Midbrain (tissue), 1 donor: ENCODE data around the gene PDIA4.
"Not testable (repeated sequence)": the region's sequence is repeated elsewhere in the genome, so short reads cannot be mapped to it uniquely, and the experiment has no call there.

Experiments
- DNase-seq: peaks from one replicate; lab custom pipeline; 2025; lab: John Stamatoyannopoulos, UW

Gene PDIA4

DNA sequence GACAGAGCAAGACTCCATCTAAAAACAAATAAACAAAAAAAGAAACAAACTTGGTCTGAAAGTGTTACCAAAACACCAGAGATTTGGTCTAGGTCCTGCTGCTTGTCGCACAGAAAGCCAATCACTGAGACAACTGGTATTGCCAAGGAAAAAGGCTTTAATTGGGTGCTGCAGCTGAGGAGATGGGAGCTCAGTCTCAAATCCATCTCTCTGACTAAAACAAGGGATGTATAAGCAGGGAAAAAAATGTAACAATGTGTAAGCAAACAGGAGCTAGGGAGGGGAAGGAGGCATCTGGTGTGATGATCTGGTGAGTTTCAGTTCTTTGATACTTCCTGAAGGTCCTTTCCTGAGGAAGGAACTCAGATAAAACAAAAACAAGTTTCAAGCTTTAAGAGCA, 8.4 kb upstream of the PDIA4 start:
- no peak for DNase-seq

DNA sequence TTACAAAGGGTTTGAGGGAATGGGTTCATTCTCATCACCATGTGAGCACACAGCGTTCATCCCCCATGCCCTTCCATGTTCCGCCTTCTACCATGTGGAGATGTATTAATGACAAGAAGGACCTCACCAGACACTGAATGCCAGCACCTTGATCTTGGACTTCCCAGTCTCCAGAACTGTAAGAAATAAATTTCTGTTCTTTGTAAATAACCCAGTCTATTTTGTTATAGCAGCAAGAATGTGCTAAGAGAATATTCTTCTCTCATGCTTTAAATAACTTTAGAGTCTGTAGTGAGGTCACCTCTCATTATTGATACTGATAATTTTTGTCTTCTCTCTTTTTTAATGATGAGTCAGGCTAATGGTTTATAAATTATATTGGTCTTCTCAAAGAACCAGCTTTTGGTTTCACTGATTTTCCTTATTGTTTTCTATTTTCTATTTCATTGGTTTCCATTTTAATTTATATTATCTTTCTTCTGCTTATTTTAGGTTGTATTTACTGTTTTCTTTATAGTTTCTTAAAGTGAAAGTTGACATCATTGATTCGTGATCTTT, 3.1 kb upstream of the PDIA4 start:
- no peak for DNase-seq

DNA sequence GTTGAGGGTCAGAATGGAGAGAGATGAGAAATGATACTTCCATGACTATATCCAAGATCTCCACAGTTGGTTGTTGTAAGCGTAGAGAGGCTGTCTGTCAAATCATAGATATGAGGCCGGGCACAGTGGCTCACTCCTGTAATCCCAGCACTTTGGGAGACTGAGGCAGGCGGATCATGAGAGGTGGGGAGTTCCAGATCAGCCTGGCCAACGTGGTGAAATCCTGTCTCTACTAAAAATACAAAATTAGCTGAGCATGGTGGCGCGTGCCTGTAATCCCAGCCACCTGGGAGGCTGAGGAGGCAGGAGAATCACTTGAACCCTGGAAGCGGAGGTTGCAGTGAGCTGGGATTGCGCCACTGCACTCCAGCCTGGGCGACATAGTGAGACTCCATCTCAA, 2.1 kb upstream of the PDIA4 start:
- not testable (repeated sequence) for DNase-seq

DNA sequence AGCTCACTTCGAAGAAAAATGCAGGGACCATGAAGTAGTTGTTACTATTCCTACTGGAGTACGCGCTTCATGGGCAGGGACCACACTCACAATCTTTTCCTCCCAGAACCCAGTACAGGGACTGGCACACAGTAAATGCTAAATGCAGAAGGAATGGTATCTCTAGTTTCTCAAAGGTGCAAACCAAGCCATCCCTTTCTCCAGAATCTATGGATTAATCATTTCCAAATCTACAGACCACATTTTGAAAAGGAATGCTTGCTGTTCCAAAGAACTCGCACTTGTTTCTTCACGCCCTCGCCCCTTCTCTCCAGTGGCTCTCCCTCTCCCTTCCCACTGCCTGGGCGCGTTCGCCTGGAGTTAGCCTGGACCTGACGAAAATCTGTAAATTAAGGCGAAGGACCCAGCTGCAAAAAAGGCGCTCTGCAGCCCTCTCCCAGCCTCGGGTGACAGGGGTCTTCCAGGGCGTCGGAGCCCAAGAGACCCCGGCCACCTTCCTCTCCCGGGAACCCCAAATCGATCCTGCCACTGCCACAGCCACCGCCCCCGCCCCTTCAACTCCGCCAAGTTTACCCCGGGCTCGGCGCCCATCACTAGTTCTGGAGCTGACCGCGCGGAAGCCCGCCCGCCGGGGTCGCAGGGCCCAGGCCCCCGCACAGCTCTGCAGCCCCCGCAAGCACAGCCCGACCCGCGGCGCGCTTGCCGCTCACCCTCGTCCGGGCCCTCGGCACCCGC, 527 bp downstream of the PDIA4 start:
- no peak for DNase-seq

DNA sequence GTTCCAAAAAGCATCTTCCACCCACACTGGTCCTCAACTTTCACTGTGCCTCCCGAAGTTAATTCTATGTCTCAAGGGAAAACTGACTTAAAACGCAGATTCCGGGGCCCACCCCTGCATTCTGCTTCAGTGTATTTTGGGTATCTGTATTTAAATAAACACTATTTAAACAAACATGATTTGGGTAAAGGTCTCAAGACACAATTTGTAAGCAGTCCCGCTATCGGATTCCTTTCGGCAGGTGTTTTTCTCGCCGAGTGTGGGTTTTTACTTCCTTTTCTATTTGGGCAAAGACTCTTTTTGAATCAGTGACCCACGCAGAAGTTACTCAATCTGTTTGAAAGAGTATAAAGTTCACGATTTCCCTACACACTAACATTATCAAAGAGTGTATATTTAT, 1.2 kb downstream of the PDIA4 start:
- DNase-seq, result no peak

DNA sequence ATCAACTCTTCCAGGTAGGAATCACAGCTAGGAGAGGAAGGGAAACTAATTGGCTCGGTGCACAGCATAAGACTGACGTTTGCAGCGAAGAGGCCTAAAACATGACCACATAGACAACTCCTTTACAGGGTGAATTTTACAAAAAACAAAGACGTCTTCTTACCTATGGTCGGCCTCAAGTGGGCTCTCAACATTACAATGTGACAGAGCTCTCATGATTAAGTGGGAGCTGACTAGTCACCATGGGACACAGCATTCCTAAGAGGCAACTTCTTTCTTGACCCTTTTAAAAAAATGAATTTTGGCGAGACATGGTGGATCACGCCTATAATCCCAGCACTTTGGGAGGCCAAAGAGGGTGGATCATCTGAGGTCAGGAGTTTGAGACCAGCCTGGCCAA, 4.6 kb downstream of the PDIA4 start:
- DNase-seq, result no peak

DNA sequence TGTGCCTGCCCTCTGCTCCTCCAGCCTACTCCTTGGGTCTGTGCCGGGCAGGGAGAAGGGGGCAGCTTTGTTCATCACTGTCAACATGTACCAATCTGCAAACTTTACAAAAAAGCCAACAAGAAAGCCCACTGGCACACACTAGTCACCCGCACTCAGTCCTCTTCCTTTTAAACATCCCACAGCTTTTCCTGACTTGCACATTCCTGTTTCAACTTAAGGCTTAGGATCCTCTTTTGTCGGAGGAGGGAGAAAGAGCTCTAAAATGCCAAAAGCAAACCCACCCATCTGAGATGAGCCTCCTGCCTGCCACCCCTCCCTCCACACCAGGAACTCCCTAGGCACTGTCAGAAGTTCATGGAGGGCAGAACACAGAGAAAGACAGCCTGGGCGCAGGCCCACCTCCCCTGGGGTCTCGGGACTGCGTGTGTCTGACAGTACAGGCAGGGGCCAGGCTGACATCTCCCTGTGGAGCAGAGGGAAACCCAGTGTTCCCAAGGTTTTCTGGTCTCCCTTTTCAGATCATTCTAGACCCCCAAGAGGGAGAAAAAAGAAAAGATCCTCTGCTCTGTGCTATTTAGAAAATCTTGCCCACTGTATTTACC, 5.4 kb downstream of the PDIA4 start:
- DNase-seq, result no peak

DNA sequence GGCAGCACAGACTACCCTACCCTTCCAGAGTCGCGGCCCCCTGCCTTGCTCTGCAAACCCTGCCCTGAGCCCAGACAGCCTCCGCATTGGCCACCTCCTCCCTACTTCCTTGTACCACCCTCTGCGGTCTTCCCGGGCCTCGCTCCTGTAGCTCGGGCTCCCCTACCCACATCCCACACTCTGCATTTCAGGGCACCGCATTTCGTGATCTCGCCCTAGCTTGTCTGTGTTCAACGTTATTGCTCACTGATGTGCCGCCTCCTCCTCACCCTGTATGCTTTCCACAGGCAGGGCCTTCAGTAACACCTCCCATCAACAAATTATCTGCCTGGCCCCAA, 6.6 kb downstream of the PDIA4 start:
- no peak for DNase-seq

DNA sequence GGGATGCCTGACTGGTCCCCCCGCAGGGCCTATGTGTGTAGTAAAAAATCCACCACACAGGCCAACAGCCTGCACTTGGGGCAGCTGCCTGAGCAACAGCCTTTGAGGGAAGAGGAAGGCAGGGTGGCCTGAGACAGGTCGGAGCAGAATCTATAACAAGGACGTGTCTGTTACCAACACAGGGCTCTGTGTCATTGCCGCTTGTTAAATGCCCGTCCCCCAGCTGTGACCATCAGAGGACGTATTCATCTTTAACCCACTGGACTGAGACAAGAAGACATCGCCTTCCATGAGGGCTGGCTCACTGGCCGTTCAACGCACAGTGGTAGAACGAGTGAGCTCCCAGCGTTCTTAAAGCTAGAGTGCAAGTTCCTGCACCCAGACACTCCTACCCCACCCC, 7.8 kb downstream of the PDIA4 start:
- DNase-seq, result peak; percentile 30

DNA sequence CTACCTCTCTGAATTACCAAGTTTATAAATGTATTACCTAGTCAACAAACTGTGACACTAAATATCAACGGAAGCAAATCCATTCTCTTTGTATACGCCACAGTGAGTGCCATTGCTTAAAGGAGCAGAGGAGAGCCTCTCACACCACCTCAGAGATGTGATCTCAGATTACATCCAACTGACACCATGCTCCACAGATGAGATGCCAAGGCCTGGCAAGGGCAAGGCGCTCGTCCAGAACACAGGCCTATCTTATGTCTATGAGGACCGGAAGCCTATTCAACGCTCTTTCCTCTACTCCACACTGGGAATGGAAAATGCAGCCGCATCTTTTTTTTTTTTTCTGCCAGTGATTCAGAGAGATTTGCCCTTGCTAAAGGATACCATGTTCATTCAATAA, 11.4 kb downstream of the PDIA4 start:
- DNase-seq, result no peak

DNA sequence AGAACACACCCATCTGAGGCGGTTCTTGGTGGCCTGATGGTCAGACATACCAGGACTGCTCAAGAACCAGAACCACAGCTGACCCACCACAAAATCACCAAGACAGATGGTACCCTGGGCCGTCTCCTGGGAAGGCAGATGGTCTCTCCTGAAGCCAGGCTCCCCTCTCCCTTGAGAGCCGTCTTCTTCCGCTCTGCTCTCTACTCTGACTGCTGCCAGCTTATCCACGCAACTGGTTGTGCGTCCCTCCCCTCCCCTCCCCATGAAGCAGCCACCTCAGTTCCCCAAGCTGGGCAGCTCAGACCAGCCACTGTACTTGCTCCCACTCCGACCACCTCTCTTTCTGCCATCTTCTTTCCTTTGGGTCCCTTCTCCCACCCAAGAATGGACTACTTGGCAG, 14.0 kb downstream of the PDIA4 start:
- DNase-seq, result no peak

DNA sequence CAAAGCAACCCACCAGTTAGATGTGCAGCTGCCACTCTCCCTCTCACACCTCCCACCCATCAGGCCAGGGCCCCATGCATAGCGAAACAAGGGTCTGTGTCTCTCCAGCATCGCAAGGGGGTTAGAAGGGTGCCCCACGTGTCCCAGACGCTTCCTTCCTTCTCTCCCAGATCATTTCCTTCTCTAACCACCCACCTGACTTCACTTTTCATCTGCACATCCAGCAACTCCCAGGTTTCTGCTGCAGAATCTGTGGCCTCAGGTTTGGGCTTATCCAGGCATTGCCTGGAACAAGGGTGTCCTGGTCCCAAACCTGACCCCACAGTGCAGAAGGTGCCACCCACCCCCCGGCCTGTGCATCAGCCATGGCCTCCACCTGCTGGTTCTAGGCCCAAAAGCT, 14.4 kb downstream of the PDIA4 start:
- no peak for DNase-seq

DNA sequence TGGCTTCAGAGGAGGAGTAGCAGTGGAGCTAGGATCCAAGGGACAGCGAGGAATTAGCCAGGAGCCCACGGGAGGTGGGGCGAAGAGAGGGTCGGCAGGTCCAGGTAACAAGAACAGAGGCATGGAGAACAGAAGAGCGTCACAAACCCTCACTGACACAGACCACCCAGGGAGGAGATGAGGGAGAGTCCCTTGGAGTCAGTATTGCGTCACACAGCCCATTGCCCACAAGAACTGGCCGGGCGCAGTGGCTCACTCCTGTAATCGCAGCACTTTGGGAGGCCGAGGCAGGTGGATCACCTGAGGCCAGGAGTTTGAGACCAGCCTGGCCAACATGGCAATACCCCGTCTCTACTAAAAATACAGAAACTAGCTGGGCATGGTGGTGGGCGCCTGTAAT, 15.6 kb downstream of the PDIA4 start:
- not testable (repeated sequence) for DNase-seq

DNA sequence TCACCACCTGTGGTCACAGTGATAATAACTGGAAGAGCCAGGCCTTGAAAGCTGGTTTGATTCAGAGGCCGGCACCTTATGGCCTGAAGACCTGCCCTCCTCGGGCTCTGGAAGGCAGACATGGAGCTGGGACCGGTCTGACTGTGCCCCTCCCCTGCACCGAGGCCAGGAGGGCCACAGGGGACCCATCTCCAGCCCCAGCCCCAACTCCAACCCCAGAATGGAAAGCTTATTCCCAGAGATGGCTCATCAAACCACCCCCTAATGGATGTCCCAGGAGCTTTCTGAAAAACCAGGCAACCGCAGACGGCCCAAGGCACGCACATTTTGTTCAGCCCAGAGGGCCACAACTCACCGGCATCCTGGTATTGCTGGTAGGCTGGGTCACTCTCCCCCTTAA, 16.8 kb downstream of the PDIA4 start:
- no peak for DNase-seq

DNA sequence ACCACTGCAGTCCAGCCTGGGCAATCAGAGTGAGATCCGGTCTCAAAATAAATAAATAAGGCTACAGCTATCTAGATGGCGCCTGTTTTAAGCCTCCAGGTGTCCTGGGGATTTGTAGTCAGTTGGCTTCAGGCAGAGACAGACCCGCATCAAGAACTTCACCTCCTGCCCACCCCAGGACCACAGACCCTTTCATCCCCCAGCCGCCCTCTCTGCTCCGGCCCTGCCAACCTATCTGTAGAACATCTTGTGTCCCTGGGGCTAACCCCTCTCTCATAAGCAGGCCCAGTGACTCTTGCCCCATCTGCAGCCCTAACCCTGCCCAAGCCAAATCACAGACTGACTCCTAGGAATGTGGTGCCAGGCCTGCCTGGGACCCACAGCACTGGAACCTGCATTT, 17.9 kb downstream of the PDIA4 start:
- DNase-seq, result no peak

DNA sequence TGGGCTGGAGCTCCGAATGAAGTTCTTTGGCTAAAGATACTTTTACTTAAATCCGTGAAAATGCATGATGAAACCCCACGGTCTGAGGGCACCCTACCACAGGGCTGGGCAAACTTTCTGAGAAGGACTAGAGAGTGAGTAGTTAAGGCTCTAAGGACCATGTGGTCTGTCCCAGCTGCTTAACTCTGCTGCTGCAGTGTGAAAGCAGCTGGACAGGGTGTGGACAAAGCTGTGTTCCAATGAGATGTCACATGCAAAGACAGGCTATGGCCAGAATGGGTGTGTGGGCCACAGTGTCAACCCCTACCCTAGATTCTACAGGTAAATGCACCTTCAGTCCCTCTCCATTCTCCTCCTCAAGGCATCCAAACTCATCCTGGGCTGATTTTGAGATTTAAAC, 18.8 kb downstream of the PDIA4 start:
- no peak for DNase-seq

DNA sequence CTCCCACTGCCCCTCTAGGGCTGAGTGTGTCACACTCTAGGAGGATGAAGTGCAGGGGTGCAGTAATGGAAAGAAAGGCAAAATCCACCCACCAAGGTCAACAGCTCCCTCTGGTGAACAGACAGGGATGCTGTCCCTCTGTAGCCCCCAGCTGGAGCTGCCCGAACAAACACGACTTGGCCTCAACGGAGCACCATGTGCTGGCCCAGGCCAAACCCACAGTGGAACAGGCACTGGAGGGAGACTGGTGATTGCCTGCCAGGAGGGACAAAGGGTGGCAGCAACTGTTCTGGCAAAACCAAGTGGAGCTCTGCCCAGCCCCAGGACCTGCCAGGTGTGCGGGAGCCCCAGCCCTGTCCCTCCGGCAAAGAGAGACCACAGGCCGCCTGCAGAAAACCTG, 20.7 kb downstream of the PDIA4 start:
- no peak for DNase-seq

DNA sequence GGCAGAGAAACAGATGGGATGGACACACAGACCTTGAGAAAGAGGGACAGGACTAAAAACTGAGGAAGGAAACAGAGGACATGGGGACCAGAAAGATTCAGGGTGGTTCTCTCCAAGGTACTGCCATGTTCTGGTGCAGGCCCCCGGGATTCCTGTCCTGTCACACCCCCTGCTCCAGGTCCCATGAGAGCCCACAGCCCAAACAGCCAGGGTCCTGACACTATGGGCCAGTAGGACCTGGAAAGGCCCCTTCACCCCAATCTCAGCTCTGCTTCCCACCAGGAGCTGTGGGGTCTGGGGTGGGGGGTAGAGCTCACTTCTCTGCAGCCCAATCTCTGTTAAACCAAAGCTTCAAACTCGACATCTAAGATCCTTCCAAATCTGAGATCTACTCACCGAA, 21.2 kb downstream of the PDIA4 start:
- DNase-seq, result no peak

DNA sequence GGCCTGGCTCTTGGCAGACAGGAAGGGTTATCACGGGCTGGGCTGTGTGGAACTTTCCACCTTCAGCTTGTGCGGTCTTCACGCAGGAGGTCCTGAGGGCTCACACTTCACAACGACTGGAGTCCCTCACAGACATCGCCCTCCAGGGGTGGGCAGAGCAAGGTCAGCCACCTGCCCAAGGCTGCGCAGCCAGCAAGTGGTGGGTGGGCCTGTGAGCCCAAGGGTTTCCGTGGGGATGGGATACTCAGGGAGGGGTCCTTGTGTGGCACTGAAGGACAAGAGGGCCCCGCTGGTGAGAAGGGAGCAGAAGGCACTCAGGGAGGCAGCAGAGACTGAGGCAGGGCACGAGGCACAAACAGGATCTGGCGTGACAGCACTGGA, 22.0 kb downstream of the PDIA4 start:
- DNase-seq, result no peak

DNA sequence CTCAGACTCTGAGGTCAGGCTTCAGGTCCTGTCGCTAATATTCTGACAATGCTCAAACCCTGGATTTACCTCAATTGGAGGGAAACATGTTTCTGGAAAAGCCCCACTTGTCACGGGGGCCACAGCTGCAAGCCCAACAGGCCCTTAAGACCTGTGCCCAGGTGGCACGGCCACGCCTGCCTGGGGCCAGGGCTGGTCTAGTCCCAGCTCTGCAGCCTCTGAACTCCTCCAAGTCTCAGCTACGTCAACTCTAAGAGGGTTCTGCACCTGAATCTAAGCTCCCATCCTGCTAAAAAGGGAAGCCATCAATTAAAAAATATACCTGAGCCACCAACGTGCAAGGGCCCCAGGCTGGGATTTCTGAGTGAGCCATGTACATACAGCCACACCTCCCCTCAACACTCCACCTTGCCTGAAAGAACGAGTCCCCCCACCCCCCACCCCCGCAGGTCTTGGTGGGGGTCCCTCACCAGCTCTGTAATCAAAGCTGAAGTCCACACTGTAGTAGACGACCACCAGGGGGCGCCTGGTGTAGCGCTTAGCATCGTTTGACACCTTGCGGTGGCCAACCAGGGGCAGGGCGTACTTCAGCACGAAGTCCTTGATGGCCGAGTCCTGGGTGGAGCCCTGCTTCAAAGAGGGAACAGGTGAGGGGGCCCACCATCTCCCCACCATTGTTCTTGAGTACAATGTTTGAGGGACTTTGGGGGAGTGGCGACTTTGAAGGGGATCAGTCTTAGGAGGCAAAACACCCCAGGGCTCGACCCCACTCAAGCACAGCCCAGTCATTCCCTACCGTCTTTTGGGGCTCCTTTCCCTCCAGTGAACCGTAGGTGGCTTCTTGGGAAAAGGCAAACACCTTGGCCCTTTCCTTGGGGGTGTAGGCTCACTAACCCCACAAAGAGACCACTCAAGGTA, 22.6 kb downstream of the PDIA4 start:
- peak; percentile 78 for DNase-seq

DNA sequence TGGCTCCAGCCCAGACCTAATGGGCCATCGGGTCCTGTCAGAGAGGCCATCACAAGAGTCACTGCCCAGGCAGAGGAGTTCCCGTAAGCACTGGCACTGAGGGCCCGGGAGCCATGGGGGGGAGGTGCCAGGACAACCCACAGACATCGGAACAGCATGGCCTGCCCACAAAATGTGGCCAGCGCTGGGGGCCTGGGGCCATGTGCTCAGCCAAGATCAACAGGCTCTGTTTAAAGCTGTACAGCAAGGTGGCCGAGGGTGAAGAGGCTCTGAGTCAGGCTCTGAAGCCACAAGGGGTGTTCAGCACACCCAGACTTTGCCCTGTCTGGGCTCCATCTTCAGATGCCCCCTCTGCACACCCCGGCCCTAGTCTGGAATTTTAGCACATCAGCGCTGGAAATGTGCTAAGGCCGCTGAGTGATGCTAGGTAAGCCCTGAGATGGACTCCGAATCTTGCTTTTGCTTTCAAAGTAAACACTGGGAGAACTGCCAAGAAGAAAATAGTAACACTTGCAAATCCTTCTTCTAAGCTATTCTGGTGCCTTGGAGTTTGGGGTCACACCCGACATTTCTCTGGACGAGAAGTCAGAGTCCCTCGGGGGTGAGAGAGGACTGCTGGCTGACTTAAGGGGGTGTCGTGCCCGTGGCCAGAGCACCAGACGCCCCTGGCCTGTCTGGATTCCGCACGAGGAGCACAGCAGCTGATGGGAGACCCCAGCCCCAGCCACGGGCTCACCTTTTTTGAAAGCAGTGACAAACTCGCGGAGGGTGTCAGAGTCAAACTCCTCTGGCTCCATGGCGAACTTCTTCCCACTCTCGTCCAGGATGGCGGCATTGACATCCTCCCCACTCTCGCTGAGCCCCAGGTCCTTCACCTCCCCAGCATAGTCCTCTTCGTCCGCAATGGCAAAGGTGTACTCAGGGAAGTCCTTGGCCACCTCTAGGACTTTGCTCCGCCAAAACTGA, 23.6 kb downstream of the PDIA4 start:
- DNase-seq, result no peak
